OCI-LY1 (cell line): Measurements from ENCODE around the gene HPS3.

ENCODE experiments used
- H2AFZ ChIP-seq: fragments of 200-600 bp; sonication (generic), shearing (Covaris generic); 2 replicates; pipeline ENCODE4 v1.6.0; 2014; ENCODE audit warnings: antibody characterized with exemption, mild to moderate bottlenecking, low read length
- H3F3A ChIP-seq: fragments of 200-600 bp; sonication (generic), shearing (Covaris generic); 2 replicates; pipeline ENCODE4 v1.6.0; 2014; ENCODE audit warnings: mild to moderate bottlenecking, antibody characterized with exemption, low read length, moderate library complexity; ENCODE audit not compliant: insufficient read depth
- H3K27ac ChIP-seq: fragments of 200-600 bp; sonication (generic); 2 replicates; pipeline ENCODE4 v1.5.1; 2014; ENCODE audit warnings: low read length, mixed run types, mild to moderate bottlenecking, low read depth; ENCODE audit not compliant: poor library complexity, severe bottlenecking
- H3K27me3 ChIP-seq: fragments of 200-600 bp; sonication (generic); 2 replicates; pipeline ENCODE4 v1.6.0; 2014; ENCODE audit warnings: antibody characterized with exemption, mild to moderate bottlenecking, low read length, moderate library complexity; ENCODE audit not compliant: insufficient read depth
- H3K36me3 ChIP-seq: fragments of 200-600 bp; sonication (generic); 2 replicates; pipeline ENCODE4 v1.6.1; 2014; ENCODE audit warnings: mild to moderate bottlenecking, antibody characterized with exemption, low read length, moderate library complexity, mixed read lengths; ENCODE audit not compliant: insufficient read depth
- H3K4me1 ChIP-seq: fragments of 200-600 bp; sonication (generic); 2 replicates; pipeline ENCODE4 v1.5.1; 2014; ENCODE audit warnings: mild to moderate bottlenecking, low read length, moderate library complexity; ENCODE audit not compliant: insufficient read depth, severe bottlenecking
- H3K4me2 ChIP-seq: fragments of 200-600 bp; sonication (generic), shearing (Covaris generic); 2 replicates; pipeline ENCODE4 v1.6.1; 2014; ENCODE audit warnings: low read length
- H3K4me3 ChIP-seq: fragments of 200-600 bp; sonication (generic); 2 replicates; pipeline ENCODE4 v1.5.1; 2014; ENCODE audit warnings: low read length, low read depth, mild to moderate bottlenecking, mixed read lengths; ENCODE audit not compliant: poor library complexity, severe bottlenecking
- H3K79me2 ChIP-seq: fragments of 200-600 bp; shearing (Covaris generic); 2 replicates; pipeline ENCODE4 v1.6.1; 2016; ENCODE audit warnings: mixed run types, low read length, mixed read lengths; ENCODE audit not compliant: insufficient read depth
- H3K9ac ChIP-seq: fragments of 200-600 bp; sonication (generic), shearing (Covaris generic); 2 replicates; pipeline ENCODE4 v1.6.1; 2014; ENCODE audit warnings: mild to moderate bottlenecking, low read length, mixed read lengths
- H3K9me2 ChIP-seq: fragments of 200-600 bp; sonication (generic), shearing (Covaris generic); 2 replicates; pipeline ENCODE4 v1.6.1; 2014; ENCODE audit warnings: low read depth, mild to moderate bottlenecking, low read length, mixed read lengths
- H3K9me3 ChIP-seq: fragments of 200-600 bp; shearing (Covaris generic); 2 replicates; pipeline ENCODE4 v1.6.1; 2014; ENCODE audit warnings: low read length, mixed read lengths
- H4K20me1 ChIP-seq: fragments of 200-600 bp; sonication (generic), shearing (Covaris generic); 2 replicates; pipeline ENCODE4 v1.6.0; 2016; ENCODE audit warnings: mild to moderate bottlenecking, low read length; ENCODE audit not compliant: insufficient read depth
- CTCF ChIP-seq: fragments of 200-600 bp; sonication (generic), shearing (Covaris generic); IDR thresholded peaks from 2 replicates; pipeline ENCODE4 v1.5.1; 2017; ENCODE audit warnings: mild to moderate bottlenecking, antibody characterized with exemption, low read length, moderate library complexity, mixed read lengths
- EZH2 ChIP-seq: fragments of 200-600 bp; sonication (generic), shearing (Covaris generic); IDR thresholded peaks from 2 replicates; pipeline ENCODE4 v1.8.0; 2017; ENCODE audit warnings: borderline replicate concordance, mixed run types, mild to moderate bottlenecking, antibody characterized with exemption, low read length, moderate library complexity, mixed read lengths

Gene HPS3

GRCh38 chr3:149101154-149101553, 28.3 kb upstream of the HPS3 start:
- Histone ChIP-seq H3K4me3 (no peak overlapping the region), H3K27ac (no peak overlapping the region), H3K9ac (no peak overlapping the region), H3K79me2 (no peaks in the 10 kb centered on the region), H3K9me3 (0 out of 2 replicates have a peak, but pooled peaks cover 2% of the 10 kb centered on the region), H4K20me1 (no peaks in the 10 kb centered on the region), H3K9me2 (no peaks in the 10 kb centered on the region), H3K36me3 (no peaks in the 10 kb centered on the region), H3K4me1 (no peaks in the 10 kb centered on the region), H3K4me2 (no peak overlapping the region), H3K27me3 (no peaks in the 10 kb centered on the region), H2AFZ (no peak overlapping the region), H3F3A (no peaks in the 10 kb centered on the region)
- TF ChIP-seq CTCF (no peak), EZH2 (no peak)

- no peak overlapping the region for H3K4me2 ChIP-seq
- no peaks in the 10 kb centered on the region for H3K4me1 ChIP-seq
- H3K9me2 ChIP-seq, result no peaks in the 10 kb centered on the region
- no peak overlapping the region for H3K9ac ChIP-seq
- TF ChIP-seq CTCF, result no peak
- no peak for TF ChIP-seq EZH2
- no peaks in the 10 kb centered on the region; the same call in 1 of the 2 replicates for H3K27me3 ChIP-seq
- H3K79me2 ChIP-seq, result no peaks in the 10 kb centered on the region
- H3K9me3 ChIP-seq, result 0 out of 2 replicates have a peak, but pooled peaks cover 2% of the 10 kb centered on the region
- H3K36me3 ChIP-seq, result no peaks in the 10 kb centered on the region
- no peak overlapping the region for H3K27ac ChIP-seq
- H3K4me3 ChIP-seq, result no peak overlapping the region
- no peak overlapping the region for H2AFZ ChIP-seq
- no peaks in the 10 kb centered on the region for H3F3A ChIP-seq
- H4K20me1 ChIP-seq, result no peaks in the 10 kb centered on the region
These were observed 27.8 kb upstream of the HPS3 start for GRCh38 chr3:149101641-149102040.

- Histone ChIP-seq H2AFZ (no peak overlapping the region), H3K9ac (no peak overlapping the region), H3K27me3 (no peaks in the 10 kb centered on the region; the same call in 1 of the 2 replicates), H3K9me2 (no peaks in the 10 kb centered on the region), H3K4me3 (no peak overlapping the region), H4K20me1 (no peaks in the 10 kb centered on the region), H3K9me3 (peaks cover 2% of the 10 kb centered on the region), H3K4me2 (no peak overlapping the region), H3F3A (no peaks in the 10 kb centered on the region), H3K4me1 (no peaks in the 10 kb centered on the region), H3K36me3 (no peaks in the 10 kb centered on the region), H3K79me2 (no peaks in the 10 kb centered on the region), H3K27ac (no peak overlapping the region)
- TF ChIP-seq CTCF (no peak), EZH2 (no peak)
These were observed 25.0 kb upstream of the HPS3 start for GRCh38 chr3:149104484-149104883.
